A673 (cell line): ENCODE data around the gene CAPN11.

Source experiments
- EZH2 ChIP-seq: fragments of 200-600 bp; sonication (generic); IDR thresholded peaks from 2 replicates; pipeline ENCODE4 v1.6.1; 2017; ENCODE audit warnings: borderline replicate concordance, low read depth, mild to moderate bottlenecking, mixed read lengths, antibody characterized with exemption, low read length; ENCODE audit not compliant: poor library complexity, severe bottlenecking
- TF ChIP-seq, protein P1 (sequence below): fragments of 300-800, 200-600 bp; sonication (generic); conservative IDR thresholded peaks from 2 replicates; pipeline ENCODE4 v1.5.1; 2017; ENCODE audit warnings: low read depth, mild to moderate bottlenecking, antibody characterized with exemption, low read length, moderate library complexity, mixed read lengths

DNA sequence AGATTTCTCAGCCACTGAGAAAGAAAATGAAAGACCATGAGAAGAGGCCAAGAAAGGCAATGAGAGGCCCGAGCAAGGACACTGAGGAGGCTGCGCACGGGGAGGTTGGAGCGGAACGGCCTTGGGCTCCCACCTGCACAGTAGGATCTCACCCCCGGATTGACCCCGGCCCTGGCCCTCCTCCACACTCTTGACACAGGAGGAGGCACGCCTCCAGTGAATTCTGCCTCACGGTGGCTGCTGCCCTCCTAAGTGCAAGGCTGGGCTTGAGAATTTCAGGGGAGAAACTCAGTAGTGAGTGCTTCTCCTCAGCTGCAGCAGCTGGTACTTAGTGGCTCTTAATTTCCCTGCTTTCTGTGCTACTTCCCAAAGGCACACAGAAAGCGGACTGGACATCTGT is 49.4 kb upstream of the CAPN11 start:
- TF ChIP-seq, protein P1, sequence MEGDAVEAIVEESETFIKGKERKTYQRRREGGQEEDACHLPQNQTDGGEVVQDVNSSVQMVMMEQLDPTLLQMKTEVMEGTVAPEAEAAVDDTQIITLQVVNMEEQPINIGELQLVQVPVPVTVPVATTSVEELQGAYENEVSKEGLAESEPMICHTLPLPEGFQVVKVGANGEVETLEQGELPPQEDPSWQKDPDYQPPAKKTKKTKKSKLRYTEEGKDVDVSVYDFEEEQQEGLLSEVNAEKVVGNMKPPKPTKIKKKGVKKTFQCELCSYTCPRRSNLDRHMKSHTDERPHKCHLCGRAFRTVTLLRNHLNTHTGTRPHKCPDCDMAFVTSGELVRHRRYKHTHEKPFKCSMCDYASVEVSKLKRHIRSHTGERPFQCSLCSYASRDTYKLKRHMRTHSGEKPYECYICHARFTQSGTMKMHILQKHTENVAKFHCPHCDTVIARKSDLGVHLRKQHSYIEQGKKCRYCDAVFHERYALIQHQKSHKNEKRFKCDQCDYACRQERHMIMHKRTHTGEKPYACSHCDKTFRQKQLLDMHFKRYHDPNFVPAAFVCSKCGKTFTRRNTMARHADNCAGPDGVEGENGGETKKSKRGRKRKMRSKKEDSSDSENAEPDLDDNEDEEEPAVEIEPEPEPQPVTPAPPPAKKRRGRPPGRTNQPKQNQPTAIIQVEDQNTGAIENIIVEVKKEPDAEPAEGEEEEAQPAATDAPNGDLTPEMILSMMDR = no peak
- no peak for TF ChIP-seq EZH2
